Mesenchymal stem cell (in vitro differentiated cells and primary cell): ENCODE data around the gene ZFHX3.

ENCODE experiments used
- DNase-seq: peaks from one replicate; pipeline ENCODE4 v3.0.0-alpha.2; 2013
- H2AFZ ChIP-seq: one replicate; pipeline ENCODE4 v1.6.1; 2013; ENCODE audit warnings: low read depth, mild to moderate bottlenecking, control low read depth, inconsistent platforms, low read length, moderate library complexity
- H2AK5ac ChIP-seq: 2 replicates; pipeline ENCODE4 v1.6.1; 2013; ENCODE audit warnings: low read length, moderate library complexity, mild to moderate bottlenecking, inconsistent platforms; ENCODE audit not compliant: severe bottlenecking
- H2BK120ac ChIP-seq: one replicate; pipeline ENCODE4 v1.6.1; 2013; ENCODE audit warnings: low read depth, mild to moderate bottlenecking, inconsistent platforms, low read length, moderate library complexity
- H2BK12ac ChIP-seq, 2 experiments: one replicate each; pipeline ENCODE4 v1.6.1; 2013; ENCODE audit warnings: inconsistent platforms in 2 of 2, low read length in 2 of 2, mild to moderate bottlenecking in 2 of 2, moderate library complexity in 2 of 2, control low read depth in 1 of 2
- H2BK15ac ChIP-seq: one replicate; pipeline ENCODE4 v1.6.1; 2013; ENCODE audit warnings: mild to moderate bottlenecking, low read depth, inconsistent platforms; ENCODE audit not compliant: poor library complexity, severe bottlenecking
- H2BK5ac ChIP-seq: 2 replicates; pipeline ENCODE4 v1.6.1; 2013; ENCODE audit warnings: low read depth, mild to moderate bottlenecking, low read length, control low read depth, inconsistent platforms; ENCODE audit not compliant: poor library complexity, severe bottlenecking
- H3K14ac ChIP-seq, 2 experiments: one replicate each; pipeline ENCODE4 v1.6.1; 2013; ENCODE audit warnings: inconsistent platforms in 2 of 2, low read length in 2 of 2, control low read depth in 1 of 2, mild to moderate bottlenecking in 1 of 2, moderate library complexity in 1 of 2
- H3K18ac ChIP-seq, 2 experiments: one replicate each; pipeline ENCODE4 v1.6.1; 2013; ENCODE audit warnings: inconsistent platforms in 2 of 2, low read length in 2 of 2, control low read depth in 1 of 2, low read depth in 1 of 2, mild to moderate bottlenecking in 1 of 2
- H3K23ac ChIP-seq, 2 experiments: one replicate each; pipeline ENCODE4 v1.6.1; 2013; ENCODE audit warnings: inconsistent platforms in 2 of 2, low read length in 2 of 2, mild to moderate bottlenecking in 2 of 2, moderate library complexity in 2 of 2, control low read depth in 1 of 2
- H3K27ac ChIP-seq: 2 replicates; pipeline ENCODE4 v1.5.1; 2013; ENCODE audit warnings: mild to moderate bottlenecking, moderate library complexity, low read length, control low read depth, inconsistent platforms; ENCODE audit not compliant: poor library complexity, severe bottlenecking
- H3K27me3 ChIP-seq, 2 experiments: 2 replicates each; pipeline versions ENCODE4 v1.6.1 to v1.7.0; 2013; ENCODE audit warnings: low read length in 2 of 2, mild to moderate bottlenecking in 2 of 2, moderate library complexity in 2 of 2, control low read depth in 1 of 2, inconsistent platforms in 1 of 2; ENCODE audit not compliant: control insufficient read depth in 1 of 2, insufficient read depth in 1 of 2
- H3K36me3 ChIP-seq, 2 experiments: 2 replicates each; pipeline versions ENCODE4 v1.6.1 to v1.7.0; 2013; ENCODE audit warnings: low read length in 2 of 2, control low read depth in 1 of 2, inconsistent platforms in 1 of 2, low read depth in 1 of 2, mild to moderate bottlenecking in 1 of 2; ENCODE audit not compliant: insufficient read depth in 2 of 2, control insufficient read depth in 1 of 2
- H3K4ac ChIP-seq, 2 experiments: one replicate each; pipeline ENCODE4 v1.6.1; 2013; ENCODE audit warnings: inconsistent platforms in 2 of 2, low read length in 2 of 2, mild to moderate bottlenecking in 2 of 2, moderate library complexity in 2 of 2, control low read depth in 1 of 2, low read depth in 1 of 2
- H3K4me1 ChIP-seq: 2 replicates; pipeline ENCODE4 v1.6.1; 2013; ENCODE audit warnings: low read depth, low read length, control low read depth; ENCODE audit not compliant: control insufficient read depth, insufficient read depth
- H3K4me2 ChIP-seq: 2 replicates; pipeline ENCODE4 v1.6.1; 2013; ENCODE audit warnings: low read length, mild to moderate bottlenecking, inconsistent platforms; ENCODE audit not compliant: poor library complexity, severe bottlenecking
- H3K4me3 ChIP-seq, 2 experiments: 2 replicates each; pipeline versions ENCODE4 v1.5.1 to v1.7.0; 2013; ENCODE audit warnings: low read length in 2 of 2, mild to moderate bottlenecking in 2 of 2, control low read depth in 1 of 2, low read depth in 1 of 2; ENCODE audit not compliant: insufficient read depth in 1 of 2
- H3K79me1 ChIP-seq: replicated peaks from 2 replicates; pipeline ENCODE4 v1.6.1; 2013; ENCODE audit warnings: mild to moderate bottlenecking, control low read depth, low read length, inconsistent platforms; ENCODE audit not compliant: poor library complexity, severe bottlenecking
- H3K9ac ChIP-seq: 2 replicates; pipeline ENCODE4 v1.7.0; 2013; ENCODE audit warnings: mild to moderate bottlenecking, low read length, moderate library complexity
- H3K9me3 ChIP-seq: 2 replicates; pipeline ENCODE4 v1.7.0; 2013; ENCODE audit warnings: mild to moderate bottlenecking, low read length; ENCODE audit not compliant: control insufficient read depth
- H4K8ac ChIP-seq: one replicate; pipeline ENCODE4 v1.6.1; 2013; ENCODE audit warnings: inconsistent platforms, mild to moderate bottlenecking, low read length, moderate library complexity
- H4K91ac ChIP-seq: one replicate; pipeline ENCODE4 v1.6.1; 2013; ENCODE audit warnings: mild to moderate bottlenecking, low read length, inconsistent platforms
- WGBS: methylation state at CpG from one replicate; pipeline ENCODE4 v1.1.7; 2013; ENCODE audit warnings: mixed read lengths; 5-methylcytosine and 5-hydroxymethylcytosine counted together

ZFHX3 gene

DNA sequence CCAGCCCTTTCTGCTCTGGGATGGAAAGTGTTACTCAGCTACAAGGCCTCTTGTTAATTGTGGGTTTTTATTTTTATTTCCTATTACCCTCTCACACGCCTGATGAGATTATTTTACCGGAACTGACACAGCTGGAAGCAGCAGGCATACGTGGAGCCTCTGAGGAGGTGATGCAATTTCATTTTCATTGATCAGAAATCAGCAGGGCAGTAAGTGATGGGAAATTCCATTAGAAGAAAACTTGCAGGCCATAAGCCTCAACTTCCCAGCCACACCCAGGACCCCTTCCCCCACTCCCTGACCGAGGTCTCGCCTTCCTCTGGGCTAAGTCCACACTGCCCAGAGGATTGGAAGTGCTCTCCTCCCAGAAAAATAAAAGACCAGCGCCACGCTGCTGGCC is 69.7 kb downstream of the ZFHX3 start:
- Histone ChIP-seq H3K4me2 (no peak overlapping the region), H2BK120ac (no peak overlapping the region), H3K23ac (no peak overlapping the region), H3K9me3 (no peaks in the 10 kb centered on the region), H2BK15ac (no peak overlapping the region), H2BK5ac (no peak overlapping the region), H4K8ac (no peak overlapping the region), H2BK12ac (no peak overlapping the region), H3K9ac (peak overlapping the region; percentile 44), H3K79me1 (peaks cover 38% of the 10 kb centered on the region), H3K36me3 (no peaks in the 10 kb centered on the region), H2AFZ (no peak overlapping the region), H3K27me3 (no peaks in the 10 kb centered on the region), H3K14ac (no peak overlapping the region), H4K91ac (no peak overlapping the region), H2AK5ac (no peak overlapping the region), H3K4ac (no peak overlapping the region), H3K27ac (no peak overlapping the region), H3K4me3 (no peak overlapping the region), H3K4me1 (peaks cover 3% of the 10 kb centered on the region), H3K18ac (no peak overlapping the region)
- peak; percentile 21 for DNase-seq
- WGBS: 86% methylated on average over 6 of the region's 7 CpGs

DNA sequence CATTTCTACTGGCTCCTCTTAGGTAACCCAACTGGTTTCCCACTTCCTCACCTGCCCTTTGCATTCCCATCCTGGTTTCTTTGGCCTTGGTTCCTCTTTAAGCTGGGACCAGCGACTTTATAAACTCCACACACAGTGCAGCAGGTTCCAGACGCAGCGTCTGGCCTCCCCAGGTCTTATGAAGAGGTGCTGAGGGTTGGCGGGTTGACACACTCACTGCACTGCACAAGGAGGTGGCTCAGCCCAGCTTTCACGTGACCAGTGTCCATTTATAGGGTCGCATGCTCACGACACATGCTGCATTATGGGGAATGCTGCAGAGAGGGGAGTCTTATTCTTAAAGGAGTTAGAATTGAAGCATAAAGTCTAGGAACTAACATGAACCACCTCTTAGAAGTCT is 70.8 kb downstream of the ZFHX3 start:
- Histone ChIP-seq H2BK120ac (no peak overlapping the region), H4K8ac (no peak overlapping the region), H3K23ac (no peak overlapping the region), H2AFZ (no peak overlapping the region), H3K9ac (no peak overlapping the region), H3K27ac (no peak overlapping the region), H4K91ac (no peak overlapping the region), H3K4me3 (no peak overlapping the region), H3K18ac (no peak overlapping the region), H2AK5ac (no peak overlapping the region), H3K4me2 (no peak overlapping the region), H3K79me1 (peaks cover 43% of the 10 kb centered on the region), H3K14ac (no peak overlapping the region), H3K36me3 (no peaks in the 10 kb centered on the region), H3K27me3 (no peaks in the 10 kb centered on the region), H2BK15ac (no peak overlapping the region), H3K4me1 (peaks cover 3% of the 10 kb centered on the region), H2BK5ac (no peak overlapping the region), H3K9me3 (no peaks in the 10 kb centered on the region), H2BK12ac (no peak overlapping the region), H3K4ac (no peak overlapping the region)
- no peak for DNase-seq
- 93% methylated on average over 7 of the region's 7 CpGs for WGBS

DNA sequence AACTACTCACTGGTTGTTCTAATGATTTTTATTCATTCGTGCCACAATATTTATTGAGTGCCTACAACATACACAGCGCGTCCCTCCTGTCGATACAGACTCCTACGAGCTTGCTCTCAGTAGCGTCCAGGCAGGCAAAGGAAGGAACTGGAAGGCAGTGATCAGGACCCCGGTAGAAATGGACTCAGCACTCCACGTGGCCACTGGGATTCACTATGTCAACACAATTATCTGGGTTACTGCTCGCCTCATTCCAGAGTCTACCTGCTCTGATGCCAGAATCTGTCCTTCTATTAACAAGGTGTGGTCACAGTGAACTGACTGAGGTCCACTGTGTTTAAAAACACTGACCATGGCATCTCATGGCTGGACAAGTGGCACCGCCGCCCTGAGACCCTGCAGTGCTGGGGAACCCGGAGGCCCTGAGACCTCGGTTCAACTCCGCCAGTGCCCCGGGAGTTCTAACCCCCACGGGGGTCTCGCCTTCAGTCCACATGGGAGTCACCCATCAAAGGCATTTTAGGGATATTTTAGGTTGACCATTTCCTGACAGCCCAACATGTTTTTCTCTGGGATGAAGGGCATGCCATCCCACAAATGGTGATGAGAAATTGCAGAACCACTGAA is 71.4 kb downstream of the ZFHX3 start:
- H3K27ac ChIP-seq: no peak overlapping the region
- H3K9me3 ChIP-seq: no peaks in the 10 kb centered on the region
- no peak overlapping the region for H2AK5ac ChIP-seq
- no peak overlapping the region for H3K4me3 ChIP-seq
- H2BK5ac ChIP-seq: no peak overlapping the region
- H3K18ac ChIP-seq: no peak overlapping the region
- no peaks in the 10 kb centered on the region for H3K36me3 ChIP-seq
- DNase-seq: no peak
- H3K4me2 ChIP-seq: no peak overlapping the region
- no peak overlapping the region for H4K8ac ChIP-seq
- H3K4ac ChIP-seq: no peak overlapping the region
- H2BK120ac ChIP-seq: no peak overlapping the region
- no peak overlapping the region for H3K23ac ChIP-seq
- peaks cover 41% of the 10 kb centered on the region for H3K79me1 ChIP-seq
- H3K14ac ChIP-seq: no peak overlapping the region
- no peak overlapping the region for H3K9ac ChIP-seq
- no peak overlapping the region for H2BK12ac ChIP-seq
- H3K4me1 ChIP-seq: peaks cover 3% of the 10 kb centered on the region
- no peak overlapping the region for H2BK15ac ChIP-seq
- no peak overlapping the region for H4K91ac ChIP-seq
- H2AFZ ChIP-seq: no peak overlapping the region
- H3K27me3 ChIP-seq: no peaks in the 10 kb centered on the region
- 95% methylated on average over 17 of the region's 17 CpGs for WGBS

DNA sequence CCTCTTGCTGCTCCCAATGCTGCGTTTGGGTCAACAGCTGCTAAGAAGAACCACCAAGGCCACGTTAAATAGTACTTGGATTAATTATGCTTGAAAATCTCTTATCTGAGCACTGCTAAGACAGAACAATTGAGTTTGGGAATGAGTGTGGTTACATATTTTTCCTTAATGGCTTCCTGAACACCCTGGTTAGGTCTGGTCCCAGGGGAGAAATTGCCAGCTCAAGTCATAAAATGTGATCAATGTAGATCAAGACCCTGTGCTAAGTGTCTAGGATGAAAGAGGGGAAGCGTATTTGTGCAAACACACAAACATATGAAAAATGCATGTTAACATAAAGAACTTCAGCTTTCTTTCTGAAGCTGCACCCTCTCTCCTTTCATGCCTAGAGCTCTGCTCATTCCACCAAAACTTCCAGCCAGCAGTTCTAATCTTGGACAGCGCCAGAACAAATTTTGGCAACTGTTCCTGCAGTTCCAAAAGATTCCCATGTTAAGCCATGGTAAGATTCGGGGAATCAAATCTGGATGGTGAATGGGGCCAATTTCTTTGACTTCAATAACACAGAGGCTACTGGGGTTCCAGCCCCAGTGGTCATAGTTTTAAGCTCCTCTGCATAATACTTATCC is 72.0 kb downstream of the ZFHX3 start:
- Histone ChIP-seq H3K14ac (no peak overlapping the region), H3K27ac (no peak overlapping the region), H2AFZ (no peak overlapping the region), H3K9me3 (no peaks in the 10 kb centered on the region), H3K4me2 (no peak overlapping the region), H4K8ac (no peak overlapping the region), H3K4me3 (no peak overlapping the region), H3K79me1 (peaks cover 39% of the 10 kb centered on the region), H2BK12ac (no peak overlapping the region), H3K9ac (no peak overlapping the region), H2BK5ac (no peak overlapping the region), H3K23ac (no peak overlapping the region), H3K18ac (no peak overlapping the region), H3K27me3 (no peaks in the 10 kb centered on the region), H2AK5ac (no peak overlapping the region), H3K4me1 (peaks cover 3% of the 10 kb centered on the region), H2BK120ac (no peak overlapping the region), H3K4ac (no peak overlapping the region), H3K36me3 (no peaks in the 10 kb centered on the region), H4K91ac (no peak overlapping the region), H2BK15ac (no peak overlapping the region)
- no peak for DNase-seq
- 98% methylated on average over 5 of the region's 5 CpGs for WGBS
